CD4-positive, alpha-beta memory T cell (primary cell): ENCODE data around the gene FCN1. TPM values are rescaled to one million over a fixed set of nuclear protein-coding genes. Genes with fewer than 3 reads are reported as not detected.

Experiments
- CTCF ChIA-PET: fragments of 350-600 bp; sonication (Branson Sonifier 250); formaldehyde crosslinking; loops from one replicate; lab custom pipeline; 2021; ENCODE audit warnings: inconsistent platforms; ENCODE audit not compliant: partially characterized antibody; lab: Charles Lee
- POLR2A ChIA-PET: fragments of 350-600 bp; sonication (Branson Sonifier 250); formaldehyde crosslinking; loops from one replicate; lab custom pipeline; 2021; ENCODE audit not compliant: partially characterized antibody; lab: Charles Lee
- DNase-seq, 5 donors: peaks; one replicate each; pipeline versions ENCODE4 v3.0.0 to v3.0.0-alpha.2; 2020 to 2022; ENCODE audit warnings: mixed read lengths in 1 of 5
- H3K27ac ChIP-seq: one replicate; pipeline ENCODE4 v1.7.0; 2013; ENCODE audit warnings: low read depth, low read length
- H3K27me3 ChIP-seq: 2 replicates; pipeline ENCODE4 v1.7.0; 2013; ENCODE audit warnings: mild to moderate bottlenecking, low read length, moderate library complexity; ENCODE audit not compliant: insufficient read depth
- H3K36me3 ChIP-seq: 2 replicates; pipeline ENCODE4 v1.7.0; 2013; ENCODE audit warnings: mild to moderate bottlenecking, low read length, moderate library complexity; ENCODE audit not compliant: insufficient read depth
- H3K4me1 ChIP-seq: 2 replicates; pipeline ENCODE4 v1.7.0; 2013; ENCODE audit warnings: mild to moderate bottlenecking, low read length, moderate library complexity; ENCODE audit not compliant: insufficient read depth
- H3K4me3 ChIP-seq, 2 donors: one replicate each; pipeline ENCODE4 v1.7.0; 2013; ENCODE audit warnings: low read length in 2 of 2, mild to moderate bottlenecking in 1 of 2
- H3K9me3 ChIP-seq, 2 donors: one replicate each; pipeline ENCODE4 v1.7.0; 2013; ENCODE audit warnings: low read length in 2 of 2, control low read depth in 1 of 2; ENCODE audit not compliant: control insufficient read depth in 1 of 2
- H3K27ac Mint-ChIP-seq, 7 donors: one replicate each; pipeline ENCODE4 v1.8.0; 2020 to 2021; ENCODE audit warnings: mixed read lengths in 7 of 7, mild to moderate bottlenecking in 6 of 7, inconsistent platforms in 3 of 7, moderate library complexity in 3 of 7
- H3K27me3 Mint-ChIP-seq, 2 donors: one replicate each; pipeline ENCODE4 v1.8.0; 2020 to 2021; ENCODE audit warnings: mixed read lengths in 2 of 2
- H3K36me3 Mint-ChIP-seq, 2 donors: one replicate each; pipeline ENCODE4 v1.8.0; 2020 to 2021; ENCODE audit warnings: mixed read lengths in 2 of 2, inconsistent platforms in 1 of 2, mild to moderate bottlenecking in 1 of 2
- H3K4me1 Mint-ChIP-seq, 4 donors: one replicate each; pipeline ENCODE4 v1.8.0; 2020 to 2021; ENCODE audit warnings: mixed read lengths in 4 of 4, mild to moderate bottlenecking in 1 of 4
- H3K4me3 Mint-ChIP-seq, 8 donors: one replicate each; pipeline ENCODE4 v1.8.0; 2020 to 2021; ENCODE audit warnings: mixed read lengths in 8 of 8, mild to moderate bottlenecking in 7 of 8, moderate library complexity in 6 of 8, inconsistent platforms in 3 of 8
- H3K9me3 Mint-ChIP-seq, 8 donors: one replicate each; pipeline ENCODE4 v1.8.0; 2020 to 2021; ENCODE audit warnings: mixed read lengths in 8 of 8, mild to moderate bottlenecking in 5 of 8, inconsistent platforms in 3 of 8, moderate library complexity in 1 of 8
- intact Hi-C: fragments of 100-400 bp; cut with micrococcal nuclease; formaldehyde crosslinking; loops from one replicate; pipeline ENCODE4 v1.15.1; 2023
- polyA plus RNA-seq, 2 donors: library from polyadenylated mRNA; unstranded; fragments of 300-500 nt; fragmentation: Illumina TruSeq; gene quantifications; one replicate each; pipeline ENCODE4 v1.2.3, GENCODE V29; 2021
- total RNA-seq, 2 experiments: library from RNA; stranded (reverse); gene quantifications; one replicate each; pipeline ENCODE4 v1.2.3, GENCODE V29; 2021

Gene FCN1
- total and polyA plus RNA-seq, 4 experiments from 2014 or later, result 0.48 to 4.6 (median 2.5) TPM

GRCh38 chr9:134916161-134916665, 1.5 kb downstream of the FCN1 start:
- intact Hi-C loops, result no loop called here
- POLR2A ChIA-PET, result no interaction called here
- H3K4me1 Mint-ChIP-seq, result no peaks in the 10 kb centered on the region
- no peak overlapping the region for H3K27ac Mint-ChIP-seq
- Histone ChIP-seq H3K36me3 (no peaks in the 10 kb centered on the region), H3K27me3 (no peaks in the 10 kb centered on the region), H3K27ac (no peak overlapping the region), H3K9me3 (no peaks in the 10 kb centered on the region), H3K4me1 (no peaks in the 10 kb centered on the region), H3K4me3 (no peak overlapping the region)
- H3K4me3 Mint-ChIP-seq, result no peak overlapping the region
- H3K27me3 Mint-ChIP-seq, result peaks cover 2 to 7% of the 10 kb centered on the region in 2 donors
- H3K9me3 Mint-ChIP-seq, result peaks cover 3 to 16% (median 11%) of the 10 kb centered on the region in 8 donors
- no peaks in the 10 kb centered on the region for H3K36me3 Mint-ChIP-seq
- CTCF ChIA-PET, result no interaction called here
- DNase-seq, result no peak

- no peaks in the 10 kb centered on the region for H3K9me3 ChIP-seq
- H3K4me3 ChIP-seq, result no peak overlapping the region
- Mint-ChIP-seq H3K4me3 (no peak overlapping the region), H3K36me3 (no peaks in the 10 kb centered on the region), H3K27ac (no peak overlapping the region), H3K4me1 (no peaks in the 10 kb centered on the region), H3K9me3 (peaks cover 3 to 16% (median 11%) of the 10 kb centered on the region in 8 donors), H3K27me3 (peaks cover 2 to 13% of the 10 kb centered on the region in 2 donors)
- H3K4me1 ChIP-seq, result no peaks in the 10 kb centered on the region
- no peaks in the 10 kb centered on the region for H3K36me3 ChIP-seq
- intact Hi-C loops, result no loop called here
- H3K27ac ChIP-seq, result no peak overlapping the region
- ChIA-PET POLR2A (no interaction called here), CTCF (no interaction called here)
- H3K27me3 ChIP-seq, result no peaks in the 10 kb centered on the region
- DNase-seq, result no peak
These were observed 2.4 kb downstream of the FCN1 start for GRCh38 chr9:134915046-134915985.

DNA sequence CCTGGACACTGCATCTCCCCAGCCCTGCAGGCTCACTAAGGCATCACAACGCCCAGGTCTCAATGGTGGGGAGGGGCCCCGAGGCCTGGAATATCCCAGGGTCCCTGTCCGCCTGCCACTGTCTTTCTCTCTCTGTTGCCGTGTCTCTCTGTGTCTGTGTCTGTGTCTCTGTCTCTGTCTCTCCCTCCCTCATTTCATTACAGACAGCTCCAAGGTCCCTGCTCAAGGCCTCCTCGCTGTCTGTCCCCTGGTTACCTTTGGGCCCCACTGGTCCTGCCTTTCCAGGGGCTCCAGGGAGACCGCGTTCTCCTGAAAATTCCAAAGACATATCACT, 3.2 kb downstream of the FCN1 start:
- H3K4me1 Mint-ChIP-seq, result no peaks in the 10 kb centered on the region
- Histone ChIP-seq H3K4me1 (no peaks in the 10 kb centered on the region), H3K9me3 (no peaks in the 10 kb centered on the region), H3K27ac (no peak overlapping the region), H3K36me3 (no peaks in the 10 kb centered on the region), H3K4me3 (no peak overlapping the region), H3K27me3 (no peaks in the 10 kb centered on the region)
- ChIA-PET CTCF (no interaction called here), POLR2A (no interaction called here)
- H3K27me3 Mint-ChIP-seq, result peaks cover 4 to 15% of the 10 kb centered on the region in 2 donors
- H3K4me3 Mint-ChIP-seq, result no peak overlapping the region
- DNase-seq, result no peak
- H3K36me3 Mint-ChIP-seq, result no peaks in the 10 kb centered on the region
- H3K9me3 Mint-ChIP-seq, result peaks cover 0 to 11% (median 7%) of the 10 kb centered on the region in 8 donors
- intact Hi-C loops, result no loop called here
- no peak overlapping the region for H3K27ac Mint-ChIP-seq

DNA sequence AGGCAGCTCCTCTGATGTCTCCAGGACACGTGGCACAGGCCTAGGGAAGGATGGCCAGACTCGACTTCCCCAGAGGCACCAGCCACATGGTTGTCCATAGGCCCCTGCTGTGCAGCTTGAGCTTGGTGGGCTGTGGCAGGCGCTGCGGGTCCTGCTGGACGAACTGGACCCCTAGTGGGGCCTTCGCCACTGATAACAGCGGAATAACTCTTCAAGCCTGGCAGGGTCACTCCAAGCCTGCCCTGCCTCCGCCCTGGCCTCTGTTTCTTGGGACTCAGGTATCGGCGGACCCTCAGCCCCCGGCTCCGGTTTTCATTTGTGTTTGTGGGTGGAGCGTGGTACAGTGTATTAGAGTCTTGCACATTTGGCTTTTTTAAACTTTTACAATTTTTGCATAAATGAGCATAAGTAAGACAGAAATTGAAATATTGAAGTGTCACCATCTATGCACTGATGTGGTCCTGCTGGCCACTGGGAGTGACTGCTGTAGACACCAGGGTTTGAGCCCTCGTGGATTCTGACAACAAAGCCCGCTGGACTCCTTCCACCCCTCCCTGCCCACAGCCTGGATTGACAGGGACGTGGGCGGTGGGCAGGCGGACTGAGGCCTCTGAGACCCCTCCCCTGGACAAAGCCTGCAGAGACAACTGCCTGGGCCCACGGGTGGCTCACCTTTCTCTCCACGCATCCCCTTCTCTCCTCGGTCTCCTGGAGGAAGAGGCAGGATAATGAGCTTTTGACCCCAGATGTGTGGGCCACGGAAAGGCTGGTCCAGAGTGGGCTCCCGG, 3.8 kb downstream of the FCN1 start:
- Mint-ChIP-seq H3K36me3 (no peaks in the 10 kb centered on the region), H3K27ac (no peak overlapping the region), H3K4me1 (no peaks in the 10 kb centered on the region), H3K27me3 (peaks cover 4 to 13% of the 10 kb centered on the region in 2 donors), H3K9me3 (peaks cover 0 to 8% (median 5%) of the 10 kb centered on the region in 8 donors), H3K4me3 (no peak overlapping the region)
- CTCF ChIA-PET, result no interaction called here
- no peaks in the 10 kb centered on the region for H3K27me3 ChIP-seq
- no peaks in the 10 kb centered on the region for H3K36me3 ChIP-seq
- H3K4me1 ChIP-seq, result no peaks in the 10 kb centered on the region
- intact Hi-C loops, result no loop called here
- H3K9me3 ChIP-seq, result no peaks in the 10 kb centered on the region
- no peak overlapping the region for H3K27ac ChIP-seq
- H3K4me3 ChIP-seq, result no peak overlapping the region
- no peak for DNase-seq
- POLR2A ChIA-PET, result no interaction called here

- Mint-ChIP-seq H3K9me3 (peaks cover 0 to 2% (median 0%) of the 10 kb centered on the region in 8 donors), H3K27ac (no peak overlapping the region), H3K36me3 (no peaks in the 10 kb centered on the region), H3K27me3 (peaks cover 4 to 10% of the 10 kb centered on the region in 2 donors), H3K4me3 (no peak overlapping the region), H3K4me1 (no peaks in the 10 kb centered on the region)
- H3K27me3 ChIP-seq, result no peaks in the 10 kb centered on the region
- CTCF ChIA-PET, result no interaction called here
- H3K27ac ChIP-seq, result no peak overlapping the region
- intact Hi-C loops, result no loop called here
- no peaks in the 10 kb centered on the region for H3K4me1 ChIP-seq
- no peaks in the 10 kb centered on the region for H3K36me3 ChIP-seq
- POLR2A ChIA-PET, result no interaction called here
- no peak for DNase-seq
- H3K4me3 ChIP-seq, result no peak overlapping the region
- H3K9me3 ChIP-seq, result no peaks in the 10 kb centered on the region
These were observed 4.5 kb downstream of the FCN1 start for GRCh38 chr9:134913041-134913712.

DNA sequence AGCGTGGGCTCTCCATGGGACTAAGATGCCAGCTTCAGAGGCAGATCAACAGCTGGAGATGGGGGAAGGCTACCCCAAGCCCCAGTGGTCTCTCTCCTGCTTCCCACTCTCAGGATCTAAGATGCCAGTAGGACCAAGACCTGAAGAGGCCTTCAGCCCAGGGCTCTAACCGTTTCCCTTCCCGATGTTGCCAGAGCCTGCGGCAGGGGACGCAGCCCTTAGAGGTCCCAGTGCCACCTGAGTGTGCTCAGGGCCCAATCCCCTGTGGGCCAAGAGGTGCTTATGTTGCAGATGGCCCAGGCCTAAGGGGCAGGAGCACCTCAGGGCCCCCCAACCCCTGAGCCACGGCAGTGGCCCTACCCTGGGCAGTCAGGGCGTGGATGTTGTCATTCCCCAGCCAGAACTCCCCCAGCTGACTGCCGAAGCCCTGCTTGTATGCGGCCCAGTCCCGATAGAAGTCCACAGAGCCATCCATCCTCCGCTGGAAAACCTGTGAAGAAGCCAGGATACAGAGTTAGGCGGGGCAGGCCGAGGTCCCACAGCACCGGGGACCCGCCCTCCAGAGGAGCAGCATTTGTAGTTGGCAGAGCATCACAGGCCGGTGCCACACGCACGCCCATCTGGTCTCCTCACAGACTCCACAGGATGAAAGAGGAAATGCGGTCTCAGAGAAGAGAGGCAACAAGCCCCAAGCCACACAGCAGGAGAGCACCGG, 5.4 kb downstream of the FCN1 start:
- Histone ChIP-seq H3K27me3 (no peaks in the 10 kb centered on the region), H3K27ac (no peak overlapping the region), H3K36me3 (no peaks in the 10 kb centered on the region), H3K9me3 (no peaks in the 10 kb centered on the region), H3K4me3 (no peak overlapping the region), H3K4me1 (no peaks in the 10 kb centered on the region)
- DNase-seq, result no peak
- H3K27me3 Mint-ChIP-seq, result peaks cover 4 to 10% of the 10 kb centered on the region in 2 donors
- no peaks in the 10 kb centered on the region for H3K9me3 Mint-ChIP-seq
- H3K4me3 Mint-ChIP-seq, result no peak overlapping the region
- H3K4me1 Mint-ChIP-seq, result no peaks in the 10 kb centered on the region
- intact Hi-C loops, result no loop called here
- CTCF ChIA-PET, result no interaction called here
- POLR2A ChIA-PET, result no interaction called here
- no peaks in the 10 kb centered on the region for H3K36me3 Mint-ChIP-seq
- H3K27ac Mint-ChIP-seq, result no peak overlapping the region
